Neuron (in vitro differentiated cells): ENCODE measurements around the gene TMEM89.
A peak's percentile ranks its signal among the peaks of the same experiment; 100 is the strongest.

Experiments used
- H2AFZ ChIP-seq: one replicate; pipeline ENCODE4 v1.6.1; 2013; ENCODE audit warnings: low read depth, mild to moderate bottlenecking, inconsistent platforms, low read length, moderate library complexity
- H3K27me3 ChIP-seq: one replicate; pipeline ENCODE4 v1.6.1; 2013; ENCODE audit warnings: low read length; ENCODE audit not compliant: insufficient read depth
- H3K36me3 ChIP-seq: one replicate; pipeline ENCODE4 v1.6.1; 2013; ENCODE audit warnings: low read length; ENCODE audit not compliant: insufficient read depth
- H3K4me1 ChIP-seq: one replicate; pipeline ENCODE4 v1.6.1; 2013; ENCODE audit warnings: low read length; ENCODE audit not compliant: insufficient read depth
- H3K4me3 ChIP-seq: 2 replicates; pipeline ENCODE4 v1.5.1; 2013; ENCODE audit warnings: mild to moderate bottlenecking, low read length, moderate library complexity
- H3K9me3 ChIP-seq: one replicate; pipeline ENCODE4 v1.6.1; 2013; ENCODE audit warnings: low read length

The TMEM89 gene

DNA sequence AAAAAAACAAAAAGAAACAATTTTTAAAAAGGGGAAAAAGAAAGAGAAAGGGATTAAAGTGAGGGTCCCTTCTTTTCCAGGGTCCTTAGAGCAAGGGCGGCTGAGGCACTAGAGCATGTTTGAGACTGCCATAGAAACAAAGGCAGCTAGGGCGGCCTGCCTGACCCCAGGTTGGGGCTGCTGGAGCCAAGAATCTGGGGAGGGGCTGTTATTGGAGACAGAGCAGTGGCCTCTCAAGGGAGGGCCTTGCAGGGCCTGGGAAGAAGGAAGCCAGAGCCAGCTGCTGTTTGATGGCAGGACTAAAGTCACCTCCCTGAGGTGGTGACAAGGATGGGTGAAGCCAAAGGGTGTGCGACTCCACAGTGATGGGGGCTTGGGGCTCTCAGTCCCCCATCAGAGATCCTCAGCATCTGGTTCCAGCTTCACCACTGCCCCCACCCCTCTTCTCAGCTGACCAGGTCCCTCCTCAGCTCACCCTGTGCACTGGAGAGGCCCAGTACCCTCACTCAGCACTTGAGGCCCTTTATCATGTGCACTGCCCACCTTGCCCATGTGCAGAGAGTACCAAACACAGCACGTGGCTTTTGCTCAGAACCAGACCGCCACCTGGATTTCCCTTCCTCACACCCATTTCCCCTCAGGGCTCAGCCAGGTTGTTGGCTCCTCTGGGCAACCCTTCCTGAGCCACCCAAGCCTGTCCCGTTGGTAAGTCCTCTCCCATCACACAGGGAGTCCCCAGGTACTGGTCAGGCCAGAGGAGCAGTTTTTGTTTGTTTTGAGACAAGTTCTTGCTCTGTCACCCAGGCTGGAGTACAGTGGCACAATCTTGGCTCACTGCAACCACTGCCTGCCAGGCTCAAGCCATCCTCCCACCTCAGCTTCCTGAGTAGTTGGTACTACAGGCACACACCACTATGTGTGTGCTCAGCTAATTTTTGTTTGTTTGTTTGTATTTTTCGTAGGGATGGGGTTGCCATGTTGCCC, 1.7 kb downstream of the TMEM89 start:
- H3K9me3 ChIP-seq: peaks cover 11% of the 10 kb centered on the region
- H3K27me3 ChIP-seq: no peaks in the 10 kb centered on the region
- H3K36me3 ChIP-seq: peaks cover 10% of the 10 kb centered on the region
- no peak overlapping the region for H3K4me3 ChIP-seq
- no peak overlapping the region for H2AFZ ChIP-seq
- no peaks in the 10 kb centered on the region for H3K4me1 ChIP-seq

DNA sequence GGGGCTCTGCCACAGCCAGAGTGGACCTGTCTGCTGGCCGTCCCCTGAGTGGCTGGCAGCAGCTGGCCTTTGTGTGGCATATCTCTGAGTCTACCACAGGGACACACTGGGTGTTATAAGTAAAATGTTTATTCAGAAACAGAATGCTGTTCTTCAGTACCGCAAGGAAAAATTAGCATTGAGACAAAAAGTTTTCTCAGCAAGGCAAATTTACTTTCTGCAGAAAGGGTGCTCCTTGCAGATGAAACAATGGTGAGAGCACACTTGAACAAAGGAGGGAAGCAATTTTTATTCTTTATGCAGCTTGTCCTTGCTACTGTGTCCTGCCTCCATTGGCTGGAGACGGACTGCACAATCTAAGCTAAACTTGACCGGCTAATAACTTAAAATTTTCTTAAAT, 4.0 kb downstream of the TMEM89 start:
- no peak overlapping the region for H2AFZ ChIP-seq
- H3K4me3 ChIP-seq: no peak overlapping the region
- no peaks in the 10 kb centered on the region for H3K27me3 ChIP-seq
- H3K9me3 ChIP-seq: peaks cover 11% of the 10 kb centered on the region
- H3K4me1 ChIP-seq: no peaks in the 10 kb centered on the region
- peaks cover 8% of the 10 kb centered on the region for H3K36me3 ChIP-seq

DNA sequence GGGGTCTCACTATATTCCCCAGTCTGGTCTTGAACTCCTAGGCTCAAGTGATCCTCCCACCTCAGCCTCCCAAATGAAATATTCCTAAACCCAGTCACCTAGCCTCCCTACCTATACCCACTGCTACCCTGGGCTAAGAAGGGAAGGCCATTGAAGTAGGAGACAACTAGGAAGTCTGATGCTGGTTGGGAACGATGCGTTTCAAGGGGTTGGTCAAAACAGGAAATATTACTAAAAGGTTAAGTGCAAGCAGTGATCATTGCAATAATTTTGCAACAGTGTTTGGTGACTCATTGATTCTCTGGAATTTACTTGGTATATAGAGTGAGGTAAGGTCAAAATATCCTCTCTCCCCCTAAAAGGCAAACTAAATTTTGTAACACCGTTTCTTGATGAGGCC, 7.5 kb downstream of the TMEM89 start:
- H3K4me3 ChIP-seq: no peak overlapping the region

DNA sequence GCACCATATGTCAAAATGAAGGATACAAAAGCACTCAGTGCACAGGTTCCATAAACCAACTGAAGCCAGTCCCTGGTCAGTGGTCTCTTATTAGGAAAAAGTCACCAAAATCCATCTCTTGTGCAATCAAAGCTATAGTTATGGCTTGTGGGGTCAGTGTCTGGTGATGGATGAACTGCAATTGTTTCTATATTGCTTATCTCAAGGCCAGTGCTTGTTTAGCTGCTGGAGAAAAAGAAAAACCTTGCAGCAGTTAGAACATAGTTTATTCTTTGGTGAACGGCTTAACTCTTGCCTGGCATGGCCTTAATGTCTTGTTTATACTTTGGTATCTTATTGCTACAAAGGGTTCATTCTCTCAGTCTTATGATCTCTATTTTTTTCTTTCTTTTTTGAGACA, 9.3 kb downstream of the TMEM89 start:
- H3K27me3 ChIP-seq: no peaks in the 10 kb centered on the region
- H2AFZ ChIP-seq: no peak overlapping the region
- H3K4me1 ChIP-seq: peaks cover 10% of the 10 kb centered on the region
- H3K9me3 ChIP-seq: peaks cover 4% of the 10 kb centered on the region
- no peak overlapping the region for H3K4me3 ChIP-seq
- peaks cover 10% of the 10 kb centered on the region for H3K36me3 ChIP-seq

More for the DNA sequence above, 7.5 kb downstream of the TMEM89 start:
- no peaks in the 10 kb centered on the region for H3K27me3 ChIP-seq
- peaks cover 4% of the 10 kb centered on the region for H3K36me3 ChIP-seq
- no peaks in the 10 kb centered on the region for H3K4me1 ChIP-seq
- H2AFZ ChIP-seq: no peak overlapping the region
- H3K9me3 ChIP-seq: peaks cover 11% of the 10 kb centered on the region

DNA sequence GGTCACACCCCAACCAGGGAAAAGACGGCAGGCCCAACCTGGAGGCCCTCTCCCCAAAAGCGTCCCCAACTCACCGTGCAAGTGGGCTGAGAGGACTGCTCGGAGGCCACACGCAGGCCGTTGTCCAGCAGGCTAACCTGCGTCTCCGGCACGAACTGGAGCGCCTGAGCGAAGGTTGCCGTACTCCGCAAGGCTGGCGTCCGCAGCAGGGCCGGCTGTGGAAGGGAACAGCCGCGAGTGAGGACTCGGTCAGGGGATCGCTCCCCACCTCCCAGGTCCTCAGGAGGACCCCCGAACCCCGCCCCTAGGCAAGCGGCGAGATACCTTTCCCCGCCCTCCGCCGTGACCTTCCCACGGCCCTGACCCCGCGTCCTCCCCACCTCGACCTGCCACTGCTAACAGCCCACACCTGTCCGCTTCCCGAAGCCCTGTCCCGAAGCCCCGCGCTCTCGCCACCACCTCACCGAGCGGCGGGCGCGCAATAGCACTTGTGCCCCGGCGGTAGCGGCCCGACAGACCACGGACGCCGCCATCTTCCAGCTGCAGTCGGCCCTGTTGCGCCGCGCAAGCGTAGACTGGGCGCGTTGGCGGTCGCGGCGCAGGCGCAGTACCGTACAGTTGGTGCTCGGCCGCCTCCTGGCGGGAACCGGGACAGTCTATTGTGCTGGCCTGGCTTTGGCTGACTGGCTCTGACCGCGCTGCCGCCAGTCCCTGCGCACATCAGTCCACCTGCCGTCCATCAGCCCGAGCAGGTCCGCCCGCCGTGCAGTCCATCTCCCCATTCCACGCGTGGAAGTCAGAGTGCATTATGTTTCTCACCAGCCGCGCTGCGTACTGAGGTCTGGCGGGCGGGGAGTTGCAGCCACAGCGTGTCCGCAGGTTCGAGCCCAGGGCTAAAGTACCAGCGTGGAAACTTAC, 12.2 kb downstream of the TMEM89 start, which contains the start of gene UQCRC1:
UQCRC1 (minus strand) TSS at position 559 of the 918 bp plus-strand sequence; CDS start at position 533, 26 bp downstream.
- Histone ChIP-seq H3K36me3 (peaks cover 33% of the 10 kb centered on the region), H2AFZ (peak within 1 kb of the TSS; percentile 73), H3K4me3 (peak within 1 kb of the TSS; percentile 84), H3K9me3 (no peaks in the 10 kb centered on the region), H3K4me1 (peaks cover 10% of the 10 kb centered on the region), H3K27me3 (no peaks in the 10 kb centered on the region)

DNA sequence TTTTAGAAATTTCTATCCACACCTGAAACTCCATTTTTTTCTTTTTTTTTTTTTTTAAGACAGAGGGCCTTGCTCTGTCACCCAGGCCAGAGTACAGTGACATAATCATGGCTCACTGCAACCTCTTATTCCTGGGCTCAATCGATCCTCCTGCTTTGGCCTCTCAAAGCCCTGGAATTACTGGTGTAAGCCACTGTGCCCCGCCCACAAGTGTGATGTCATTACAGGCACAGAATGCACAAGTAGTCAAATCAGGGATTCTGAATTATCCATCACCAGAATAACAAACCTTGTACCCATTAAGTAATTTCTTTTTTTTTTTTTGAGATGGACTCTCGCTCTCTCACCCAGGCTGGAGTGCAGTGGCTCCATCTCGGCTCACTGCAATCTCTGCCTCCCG, 14.1 kb downstream of the TMEM89 start:
- no peaks in the 10 kb centered on the region for H3K9me3 ChIP-seq
- H3K36me3 ChIP-seq: peaks cover 51% of the 10 kb centered on the region
- no peak overlapping the region for H3K4me3 ChIP-seq
- H3K4me1 ChIP-seq: peaks cover 10% of the 10 kb centered on the region
- no peak overlapping the region for H2AFZ ChIP-seq
- H3K27me3 ChIP-seq: no peaks in the 10 kb centered on the region

DNA sequence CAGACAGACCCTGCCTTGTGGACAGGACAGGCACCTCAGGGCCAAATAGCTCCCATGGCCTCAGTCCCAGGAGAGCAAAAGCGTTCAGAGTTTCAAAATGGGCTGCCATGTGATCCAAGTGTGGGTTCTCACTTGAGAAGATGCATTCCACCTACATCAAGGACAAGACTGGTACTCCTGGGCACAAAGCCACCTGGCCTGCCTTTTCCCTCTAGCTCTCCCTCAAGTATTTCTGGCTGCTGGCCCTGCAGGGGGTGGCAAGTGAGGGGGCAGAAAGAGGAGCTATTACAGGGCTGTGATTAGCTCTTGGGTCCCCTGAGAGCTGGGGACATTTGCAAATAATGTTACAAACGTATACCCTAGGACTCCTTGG, 20.0 kb downstream of the TMEM89 start:
- H3K27me3 ChIP-seq: no peaks in the 10 kb centered on the region
- H3K4me1 ChIP-seq: no peaks in the 10 kb centered on the region
- H3K36me3 ChIP-seq: peaks cover 90% of the 10 kb centered on the region
- H3K9me3 ChIP-seq: no peaks in the 10 kb centered on the region
- H2AFZ ChIP-seq: no peak overlapping the region
- H3K4me3 ChIP-seq: no peak overlapping the region

DNA sequence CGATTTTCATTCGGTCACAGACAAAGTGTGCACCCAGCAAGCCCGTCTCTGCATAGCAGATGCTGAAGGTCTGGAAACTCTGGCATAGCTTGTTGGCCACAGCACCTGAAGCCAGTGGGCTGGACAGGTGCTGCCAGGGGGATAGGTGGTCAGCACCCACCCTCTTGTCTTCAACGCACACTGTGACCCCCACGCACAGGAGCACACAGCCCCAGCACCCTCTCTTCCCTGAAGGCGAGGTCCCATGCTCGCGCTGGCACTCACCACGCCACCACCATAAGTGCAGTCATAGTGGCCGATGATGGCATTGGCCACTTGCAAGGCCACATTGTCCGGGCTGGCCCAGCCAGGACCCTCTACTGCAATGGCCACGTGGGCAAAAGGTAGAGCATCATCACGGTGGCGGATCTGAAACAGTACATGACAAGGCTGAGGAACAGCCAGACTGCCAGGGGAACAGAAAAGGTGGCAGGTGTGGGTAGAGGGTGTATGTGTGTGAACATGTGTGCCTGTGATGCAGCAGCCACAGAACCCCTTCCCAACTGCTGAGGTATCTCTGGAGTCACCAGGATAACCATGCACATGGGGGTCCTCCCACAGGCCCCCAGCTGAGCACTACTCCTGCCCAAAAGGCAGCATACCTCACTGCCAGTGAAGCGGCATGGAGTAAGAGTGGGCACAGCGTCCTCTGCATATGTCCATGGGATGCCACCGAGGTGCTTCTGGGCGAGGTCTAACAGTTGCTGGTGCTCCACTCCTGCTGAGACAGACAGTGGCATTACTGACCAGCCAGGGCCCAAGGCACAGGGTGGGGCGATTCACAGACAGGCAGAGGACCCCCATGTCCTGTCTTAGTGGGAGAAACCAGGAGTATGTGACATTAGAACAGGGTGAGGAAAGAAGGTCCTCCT, 20.6 kb downstream of the TMEM89 start:
- no peak overlapping the region for H2AFZ ChIP-seq
- peaks cover 85% of the 10 kb centered on the region for H3K36me3 ChIP-seq
- H3K9me3 ChIP-seq: no peaks in the 10 kb centered on the region
- H3K4me1 ChIP-seq: no peaks in the 10 kb centered on the region
- no peak overlapping the region for H3K4me3 ChIP-seq
- H3K27me3 ChIP-seq: no peaks in the 10 kb centered on the region

DNA sequence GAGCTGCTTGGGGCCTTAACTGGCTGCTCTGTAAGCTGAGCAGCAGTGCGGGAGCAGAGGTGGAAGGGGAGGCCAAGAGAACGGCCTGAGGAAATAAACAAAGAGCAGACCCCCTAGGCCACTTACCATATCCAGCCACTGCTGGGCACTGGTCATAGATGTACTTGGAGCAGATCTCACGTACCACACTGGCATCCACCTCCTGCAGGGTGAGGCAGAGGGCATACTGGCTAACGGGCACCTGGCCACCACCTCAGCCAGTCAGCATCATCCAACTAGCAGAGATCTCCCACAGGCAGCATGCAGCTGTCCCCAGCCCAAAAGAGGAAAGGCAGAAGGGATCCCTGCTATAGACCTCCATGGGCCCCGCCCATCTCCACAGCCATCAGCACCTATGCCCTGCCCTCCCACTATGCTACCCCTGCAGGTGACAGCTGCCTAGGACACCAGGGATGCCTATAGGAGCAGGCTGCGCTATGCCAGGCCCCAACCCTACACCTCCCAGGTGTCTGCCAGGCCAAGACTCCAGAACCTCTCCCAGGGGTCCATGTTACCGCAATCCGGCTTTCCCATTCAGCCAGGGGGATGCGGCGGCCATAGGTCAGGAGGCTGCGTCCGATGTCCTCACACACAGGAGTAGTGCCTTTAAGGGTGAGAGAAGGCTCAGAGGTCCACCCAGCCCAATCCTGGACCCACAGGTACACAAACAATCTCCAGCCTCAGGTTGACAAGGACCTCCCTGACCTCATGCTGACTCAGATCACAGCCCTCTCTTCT, 21.9 kb downstream of the TMEM89 start:
- Histone ChIP-seq H3K4me3 (no peak overlapping the region), H3K4me1 (no peaks in the 10 kb centered on the region), H3K27me3 (no peaks in the 10 kb centered on the region), H3K36me3 (peaks cover 73% of the 10 kb centered on the region), H3K9me3 (no peaks in the 10 kb centered on the region), H2AFZ (no peak overlapping the region)

DNA sequence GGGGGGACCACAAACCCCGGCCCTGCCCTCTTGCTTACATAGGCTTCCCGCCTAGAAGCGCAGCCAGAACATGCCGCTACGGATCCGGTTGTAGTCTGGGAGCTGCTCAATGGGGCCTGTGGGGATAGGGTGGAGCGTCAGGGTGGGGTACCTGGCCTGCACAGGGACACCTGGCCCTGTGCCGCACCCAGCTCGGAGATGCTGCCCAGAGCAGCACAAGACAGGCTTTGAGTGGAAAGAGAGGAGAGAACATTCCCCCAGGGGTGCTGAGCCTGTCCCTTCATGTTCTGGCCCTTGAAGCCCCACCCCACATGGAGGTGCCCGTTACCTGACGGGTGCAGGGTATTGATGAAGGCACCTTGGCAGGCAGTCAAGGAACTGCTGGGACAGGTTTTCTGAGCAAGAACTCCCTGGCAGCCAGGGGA, 22.5 kb downstream of the TMEM89 start:
- Histone ChIP-seq H3K36me3 (peaks cover 67% of the 10 kb centered on the region), H2AFZ (no peak overlapping the region), H3K27me3 (no peaks in the 10 kb centered on the region), H3K4me3 (no peak overlapping the region), H3K9me3 (no peaks in the 10 kb centered on the region), H3K4me1 (no peaks in the 10 kb centered on the region)

DNA sequence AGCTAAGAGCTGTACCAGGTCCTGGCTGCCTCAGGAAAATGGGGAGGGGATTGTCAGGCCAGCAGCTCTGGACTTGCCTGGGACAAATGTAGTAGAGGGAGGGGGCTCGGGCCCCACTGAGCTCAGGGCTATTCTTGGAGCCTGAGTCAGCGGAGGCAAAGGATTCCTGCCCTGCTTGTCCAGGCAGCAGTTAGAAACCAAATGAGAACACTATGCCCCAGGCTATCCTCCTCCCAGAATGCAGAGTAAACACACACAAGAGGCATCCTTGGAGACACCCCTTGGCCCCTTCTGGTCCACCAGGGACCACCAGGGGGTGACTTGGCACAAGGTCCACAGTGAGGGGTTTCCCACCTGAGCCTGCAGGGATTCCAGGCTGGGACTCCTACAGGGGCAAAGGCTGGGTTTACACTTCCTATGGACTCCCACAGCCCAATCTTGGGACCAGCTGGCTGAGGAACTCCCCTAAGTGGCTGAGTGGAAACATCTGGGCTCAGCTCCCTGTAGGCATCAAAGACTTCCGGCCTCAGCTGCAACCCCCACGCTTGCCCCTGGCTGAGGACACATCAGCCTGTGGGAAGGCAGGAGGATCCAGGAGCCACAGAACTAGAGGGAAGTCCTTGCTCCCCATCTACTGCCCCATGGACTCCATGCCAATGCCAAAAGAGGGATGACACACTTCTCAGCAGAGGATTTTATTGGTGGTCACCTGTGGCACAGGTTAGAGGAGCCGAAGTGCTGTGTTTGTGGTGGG, 23.1 kb downstream of the TMEM89 start:
- peaks cover 61% of the 10 kb centered on the region for H3K36me3 ChIP-seq
- H2AFZ ChIP-seq: no peak overlapping the region
- H3K4me3 ChIP-seq: no peak overlapping the region
- no peaks in the 10 kb centered on the region for H3K4me1 ChIP-seq
- no peaks in the 10 kb centered on the region for H3K27me3 ChIP-seq
- H3K9me3 ChIP-seq: no peaks in the 10 kb centered on the region
